ENCODE results near the gene TRPM5.

The TRPM5 gene

DNA sequence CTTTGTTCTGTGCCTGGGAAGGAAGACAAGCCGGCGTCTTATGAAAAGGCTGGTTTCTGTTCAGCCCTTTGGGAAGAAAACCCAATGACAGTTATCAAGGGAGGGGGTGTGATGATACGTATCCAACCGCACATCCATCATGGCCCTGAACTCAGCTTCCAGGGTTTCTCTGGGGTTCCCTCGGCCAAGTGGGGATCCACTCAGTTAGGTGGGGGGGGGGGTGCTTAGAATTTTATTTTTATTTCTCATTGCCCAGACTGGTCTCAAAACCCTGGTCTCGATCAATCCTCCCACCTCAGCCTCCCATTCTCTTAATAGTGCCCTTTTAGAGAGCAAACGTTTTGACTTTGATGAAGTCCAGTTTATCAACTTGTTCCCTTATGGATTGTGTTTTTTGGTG, 26.2 kb upstream of the TRPM5 start:
- no peak for DNase-seq

DNA sequence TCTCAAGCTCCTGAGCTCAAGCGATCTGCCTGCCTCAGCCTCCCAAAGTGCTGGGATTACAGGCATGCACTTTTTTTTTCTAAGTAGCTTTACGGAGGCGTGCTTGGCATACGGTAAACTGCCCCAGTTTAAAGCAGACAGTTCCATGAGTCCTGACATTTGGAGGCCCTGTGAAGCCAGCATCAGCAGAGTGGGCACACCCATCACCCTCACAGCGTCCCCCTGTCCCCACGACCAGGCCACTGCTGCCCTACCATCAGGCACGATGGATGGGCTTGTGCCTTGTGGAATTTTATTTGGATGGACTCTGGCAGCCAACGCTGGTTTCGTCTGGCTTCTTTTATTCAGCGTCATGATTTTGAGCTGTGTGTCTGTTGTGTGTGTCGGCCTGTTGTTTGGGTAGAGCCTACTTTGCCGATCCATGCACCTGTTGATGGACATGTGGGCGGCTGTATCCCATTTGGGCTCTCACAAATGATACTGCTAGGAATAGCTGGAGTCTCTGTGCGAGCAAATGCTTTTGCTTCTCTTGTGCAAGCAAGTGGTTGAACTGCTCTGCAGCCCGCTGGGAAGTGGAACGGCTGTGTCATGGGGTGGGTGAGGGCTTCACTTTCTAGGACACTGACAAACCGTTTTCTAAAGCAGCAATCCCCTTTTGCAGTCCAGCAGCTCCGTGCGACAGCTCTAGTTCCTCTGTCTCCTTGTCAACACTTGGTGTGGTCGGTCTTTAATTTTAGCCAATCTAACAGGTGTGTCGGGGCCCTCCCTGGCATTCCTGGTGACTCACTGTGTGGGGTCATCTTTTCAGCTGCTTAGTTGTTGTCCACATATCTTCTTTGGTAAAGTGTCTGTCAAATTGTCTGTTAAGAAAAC, 24.3 kb upstream of the TRPM5 start:
- no peak for DNase-seq

DNA sequence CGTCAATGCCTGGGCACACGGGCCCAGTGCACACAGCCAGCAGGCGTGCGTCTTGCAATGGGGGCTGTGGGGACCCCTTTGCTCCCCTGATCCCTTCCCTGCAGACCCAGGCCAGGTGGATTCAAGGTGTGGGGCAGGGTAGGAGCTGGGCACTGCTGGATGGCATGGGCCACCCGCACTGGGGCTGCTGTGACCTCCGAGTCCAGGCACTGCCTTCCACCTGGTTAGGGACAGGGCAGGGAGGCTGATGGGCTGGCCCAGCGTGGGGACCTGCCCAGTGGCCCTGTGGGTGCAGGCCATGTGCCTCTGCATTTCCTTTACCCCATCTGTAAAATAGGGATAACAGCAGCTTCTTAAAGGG, 23.4 kb upstream of the TRPM5 start:
- DNase-seq: no peak

DNA sequence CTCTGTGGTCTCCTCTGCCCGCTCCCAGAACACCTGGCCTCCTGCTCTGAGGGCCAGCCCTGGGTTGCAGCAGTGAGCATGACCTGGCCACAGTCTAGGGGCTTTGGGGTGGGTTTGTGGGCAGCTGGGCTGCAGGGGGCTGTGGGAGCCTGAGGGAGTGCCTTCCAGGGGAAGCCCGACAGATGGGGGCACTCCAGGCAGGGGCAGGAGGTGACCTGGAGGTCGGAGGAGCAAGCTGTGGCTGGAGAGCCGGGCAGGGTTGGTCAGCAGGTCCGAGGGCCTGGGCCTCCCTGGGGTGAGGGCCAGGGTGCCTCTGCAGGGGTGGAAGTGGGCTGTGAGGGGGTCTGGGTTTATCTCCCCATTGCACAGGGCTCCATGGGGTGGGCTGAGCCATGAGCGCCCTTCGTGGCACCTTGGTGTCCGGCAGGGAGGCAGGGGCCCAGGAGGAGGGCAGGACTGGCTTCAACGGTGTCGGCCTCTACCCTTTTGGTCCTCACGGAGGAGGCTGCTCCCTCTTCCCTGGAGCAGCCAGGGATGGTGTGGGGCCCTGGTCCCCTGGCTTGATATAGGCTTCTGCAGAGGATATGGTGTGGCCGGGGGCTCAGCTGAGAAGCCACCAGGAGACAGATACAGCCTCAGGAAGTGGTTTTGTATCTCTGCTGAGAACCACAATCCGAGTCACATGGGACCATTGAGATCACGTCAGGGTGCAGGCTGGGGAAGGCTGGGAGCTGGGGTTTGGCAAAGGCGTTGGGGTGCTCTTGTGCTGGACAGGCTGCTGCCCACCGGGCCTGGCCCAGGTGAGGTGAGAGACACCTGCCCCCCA, 22.8 kb upstream of the TRPM5 start:
- no peak for DNase-seq

DNA sequence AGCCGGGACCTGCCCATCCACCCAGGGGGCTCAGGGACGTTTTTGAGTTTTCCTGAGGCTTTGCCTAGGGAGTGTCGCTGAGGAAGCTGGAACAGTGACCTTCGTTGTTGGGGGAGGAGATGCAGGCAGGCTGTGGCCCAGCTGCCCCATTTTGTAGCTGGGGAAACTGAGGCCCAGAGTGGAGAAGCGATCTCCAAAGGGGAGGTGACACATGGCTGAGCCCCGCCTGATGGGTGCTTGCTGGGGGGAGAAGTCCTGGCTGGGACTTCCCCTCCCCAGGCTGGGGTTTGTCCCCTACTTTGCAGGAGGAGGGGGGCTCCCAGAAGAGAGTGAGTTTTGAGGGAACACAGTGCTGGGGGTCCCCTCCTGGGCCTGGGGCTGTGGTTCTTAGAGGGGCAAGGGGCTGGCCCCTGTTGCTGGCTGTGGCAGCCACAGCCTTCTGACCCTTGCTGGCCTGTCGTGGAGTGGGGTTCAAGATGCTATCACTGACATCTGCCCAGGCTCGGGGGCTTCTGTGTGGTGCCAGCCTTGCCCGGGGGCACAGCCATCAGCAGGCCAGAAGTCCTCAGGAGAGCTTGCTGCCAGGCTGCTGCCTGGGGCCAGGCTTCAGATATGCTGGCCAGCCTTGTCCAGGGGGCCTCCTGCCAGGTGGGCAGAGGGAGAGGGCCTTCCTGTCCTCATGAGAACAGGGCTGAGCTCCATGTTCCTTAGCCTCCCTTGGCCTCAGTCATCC, 21.9 kb upstream of the TRPM5 start:
- no peak for DNase-seq

DNA sequence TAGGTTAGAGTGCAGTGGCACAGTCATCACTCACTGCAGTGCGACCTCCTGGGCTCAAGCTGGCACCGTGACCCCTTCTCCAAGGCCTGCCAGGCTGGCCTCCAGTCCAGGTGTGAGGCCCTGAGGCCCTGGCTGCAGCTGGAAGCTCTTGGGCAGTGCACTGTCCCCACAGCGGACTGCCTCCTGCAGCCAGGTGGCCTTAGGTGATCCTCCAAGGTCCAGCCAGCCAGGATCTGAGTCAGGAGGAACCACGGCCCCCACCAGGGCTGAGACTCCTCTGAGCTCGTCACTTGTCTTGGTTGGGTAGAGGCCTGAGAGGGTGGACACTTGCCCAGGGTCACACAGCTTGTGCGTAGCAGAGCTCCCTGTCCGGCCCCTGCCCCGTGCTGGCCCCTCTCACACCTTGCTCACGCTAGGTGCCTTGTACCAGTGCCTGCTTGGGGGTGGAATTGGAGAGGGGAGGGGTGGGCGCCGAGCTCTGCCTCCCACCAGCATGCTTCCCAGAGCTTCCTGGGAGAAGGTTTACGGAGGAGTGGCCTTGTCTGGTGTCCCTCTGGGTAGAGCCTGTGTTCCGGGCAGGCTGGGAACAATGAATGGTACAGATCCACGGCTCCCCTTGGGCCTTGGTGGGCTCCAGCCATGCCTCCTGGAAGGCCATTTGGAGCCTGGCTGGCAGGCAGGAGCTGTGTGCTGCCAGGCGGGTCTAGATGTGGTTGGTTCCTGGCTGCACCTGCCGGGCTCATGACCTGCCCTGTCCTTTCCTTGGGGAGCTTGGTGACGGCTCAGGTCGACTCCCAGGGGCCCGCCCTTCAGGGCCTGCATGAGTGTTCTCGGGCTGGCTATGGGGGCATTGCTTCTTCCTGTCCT, 21.1 kb upstream of the TRPM5 start:
- DNase-seq: no peak

DNA sequence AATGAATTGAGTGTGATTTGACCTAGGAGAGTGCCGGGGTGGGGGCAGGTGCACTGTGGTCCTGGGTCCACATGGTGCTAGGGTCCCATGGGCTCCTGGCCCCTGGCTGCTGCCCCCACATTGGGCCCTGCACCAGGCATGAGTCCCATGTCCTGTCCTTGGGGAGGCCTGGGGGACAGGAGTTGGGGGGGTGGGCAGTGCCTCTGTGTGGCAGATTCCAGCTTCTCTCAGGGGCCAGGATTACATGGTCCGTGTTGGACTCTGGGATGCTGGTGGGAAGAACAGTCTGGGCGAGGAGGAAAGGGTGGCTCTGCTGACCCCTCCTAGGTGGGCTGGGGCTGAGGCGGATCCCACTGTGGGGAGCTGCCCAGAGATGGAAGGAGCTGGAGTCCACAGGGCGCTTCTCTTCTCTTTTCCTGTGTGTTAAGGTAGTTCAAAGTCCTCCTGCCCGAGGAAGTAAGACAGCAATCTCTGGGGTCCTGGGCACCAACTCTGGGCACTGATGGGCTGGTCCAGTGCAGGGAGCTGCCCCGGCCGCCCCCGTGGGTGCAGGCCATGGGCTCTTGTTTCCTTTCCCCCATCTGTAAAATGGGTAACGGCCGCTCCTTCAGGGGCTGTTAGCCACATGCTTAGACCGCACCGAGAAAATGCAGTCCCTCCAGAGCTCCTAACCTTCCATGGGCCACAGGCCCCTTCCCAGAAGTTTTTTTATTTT, 20.3 kb upstream of the TRPM5 start:
- DNase-seq: no peak

DNA sequence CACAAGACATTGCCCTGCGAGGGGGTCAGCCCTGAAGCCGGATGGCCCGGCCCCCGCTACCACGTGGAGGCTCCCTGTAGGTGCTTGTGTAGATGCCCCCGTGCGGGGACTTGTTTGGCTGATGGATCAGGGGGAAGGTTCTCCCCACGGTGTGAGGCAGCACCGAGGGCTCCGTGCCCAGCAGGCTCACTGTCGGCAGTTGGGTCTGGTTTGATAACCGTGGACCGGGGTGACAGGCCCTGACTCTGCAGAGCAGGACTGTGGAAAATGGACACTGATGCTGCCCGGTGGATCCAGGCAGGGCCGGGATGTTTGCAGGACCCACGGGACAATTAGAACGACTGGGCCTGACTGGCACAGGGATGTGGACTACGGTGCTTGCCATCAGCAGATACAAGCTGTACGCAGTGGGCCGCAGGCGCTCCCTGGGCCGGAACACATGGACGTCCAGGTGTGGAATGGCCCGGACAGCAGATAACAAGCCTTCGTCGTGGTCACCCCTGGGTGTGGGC, 19.5 kb upstream of the TRPM5 start:
- no peak for DNase-seq

DNA sequence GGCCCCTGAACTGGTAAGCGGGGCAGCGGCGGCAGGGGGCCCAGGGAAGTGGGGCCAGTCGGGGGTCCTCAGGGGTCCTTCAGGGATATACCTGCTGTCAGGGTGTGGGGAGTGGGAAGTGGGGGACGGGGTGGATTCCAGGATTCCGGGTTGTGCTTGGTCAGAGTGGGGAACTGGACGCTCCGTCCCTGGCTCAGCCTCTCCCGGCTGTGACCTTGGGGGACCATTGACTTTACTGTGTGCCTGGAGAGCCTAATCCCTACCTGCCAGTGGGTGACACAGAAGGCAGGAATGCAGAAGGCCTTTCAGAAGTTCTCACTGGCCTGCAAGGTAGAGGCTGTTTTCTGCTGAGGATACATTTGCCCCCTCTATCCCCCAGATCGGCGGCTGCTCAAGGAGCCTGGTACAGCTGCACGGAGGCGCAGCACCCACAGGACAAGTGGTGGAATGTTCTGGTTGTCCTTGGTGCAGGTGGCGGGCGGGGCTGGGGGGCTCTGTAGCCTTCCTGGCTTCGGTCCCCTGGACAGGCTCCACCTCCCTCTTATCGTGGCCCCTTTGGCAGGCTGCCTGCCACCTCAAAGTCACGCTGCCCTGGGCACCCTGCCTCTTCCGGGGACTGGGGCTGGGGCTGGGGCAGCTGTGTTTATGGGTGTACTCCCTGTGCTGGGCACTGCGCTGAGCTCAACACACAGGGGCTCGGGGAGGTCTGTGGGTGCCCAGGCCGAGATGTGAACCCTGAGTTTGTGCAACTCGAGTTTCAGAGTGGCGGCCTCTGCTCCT, 18.9 kb upstream of the TRPM5 start:
- no peak for DNase-seq

DNA sequence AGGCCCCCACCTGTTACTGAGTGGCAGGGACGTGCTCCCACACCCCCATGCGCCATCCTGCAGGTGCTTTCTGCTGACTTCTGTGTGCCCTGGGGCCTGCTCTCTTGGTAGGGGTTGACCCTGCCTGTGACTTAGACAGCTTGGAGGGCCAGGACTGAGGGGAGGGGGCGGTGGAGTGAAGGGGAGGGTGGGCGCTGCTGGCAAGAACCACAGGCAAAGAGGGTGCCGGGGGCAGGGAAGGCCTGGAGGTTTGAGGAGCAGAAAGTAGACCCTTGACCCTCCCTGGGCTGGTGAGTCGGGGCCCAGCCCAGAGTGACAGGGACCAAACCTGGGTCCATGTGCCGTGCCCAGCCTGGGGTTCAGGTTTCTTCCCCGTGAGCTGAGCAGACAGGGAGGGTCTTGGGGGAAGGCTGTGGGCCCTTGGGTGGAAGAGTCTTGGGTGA, 18.2 kb upstream of the TRPM5 start:
- no peak for DNase-seq

DNA sequence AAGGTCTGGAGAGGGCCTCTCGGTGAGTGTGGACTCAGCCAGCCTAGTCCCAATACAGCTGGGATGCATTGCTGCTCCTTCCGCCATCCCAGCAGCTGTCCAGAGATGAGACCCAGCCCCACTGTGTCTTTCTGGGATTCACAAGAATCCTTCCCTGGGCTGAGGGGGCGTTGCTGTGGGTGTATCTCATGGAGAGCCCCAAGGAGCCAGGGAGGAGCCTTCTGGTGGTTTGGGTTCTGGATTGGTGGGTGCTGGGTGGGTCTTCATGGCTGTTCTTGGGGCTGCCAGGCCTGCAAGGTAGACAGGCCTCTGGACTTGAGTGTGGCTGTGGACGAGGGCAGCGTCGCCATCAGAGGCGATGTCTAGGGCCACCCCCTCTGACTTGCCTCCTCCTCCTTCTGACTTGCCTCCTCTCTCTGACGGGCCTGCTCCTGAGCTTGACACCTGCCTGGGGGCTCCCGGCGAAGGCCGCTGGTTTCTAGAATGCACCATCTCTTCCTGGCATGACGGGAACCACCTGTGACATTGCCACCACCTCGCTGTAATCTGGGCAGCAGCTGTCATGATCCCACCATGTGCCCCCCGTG, 17.7 kb upstream of the TRPM5 start:
- no peak for DNase-seq

DNA sequence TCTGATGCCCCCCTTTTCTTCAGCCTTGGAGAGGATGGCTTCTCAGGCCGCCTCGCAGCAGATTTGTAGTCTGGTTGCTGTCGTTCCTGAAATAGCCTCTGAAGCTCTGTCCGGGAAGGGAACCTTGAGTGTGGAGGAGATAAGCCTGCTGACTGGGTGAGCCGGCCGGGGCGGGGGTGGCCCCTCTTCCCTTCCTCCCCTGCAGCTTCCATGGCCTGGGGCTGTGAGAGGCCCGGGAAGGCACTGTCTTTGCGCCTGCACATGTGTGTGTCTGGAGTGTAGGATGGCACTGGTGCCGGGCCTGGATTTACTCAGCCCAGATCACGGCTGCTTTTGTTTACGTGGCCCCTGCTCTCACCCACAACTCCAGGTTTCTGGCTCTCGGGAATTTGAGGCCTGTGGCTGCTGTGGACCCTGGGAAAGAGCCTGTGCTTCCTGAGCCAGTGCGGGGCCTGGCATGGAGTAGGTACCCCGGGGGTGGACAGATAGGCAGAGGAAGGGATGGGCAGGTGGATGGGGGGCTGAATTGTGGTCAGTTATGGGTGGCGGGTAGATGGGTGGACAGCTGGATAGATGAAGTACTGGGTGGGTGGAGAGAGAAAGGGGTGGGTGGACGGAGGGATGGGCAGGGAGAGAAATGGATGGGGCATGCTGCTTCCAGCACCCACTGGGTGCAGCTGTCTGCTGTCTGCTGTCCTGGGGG, 17.1 kb upstream of the TRPM5 start:
- no peak for DNase-seq

DNA sequence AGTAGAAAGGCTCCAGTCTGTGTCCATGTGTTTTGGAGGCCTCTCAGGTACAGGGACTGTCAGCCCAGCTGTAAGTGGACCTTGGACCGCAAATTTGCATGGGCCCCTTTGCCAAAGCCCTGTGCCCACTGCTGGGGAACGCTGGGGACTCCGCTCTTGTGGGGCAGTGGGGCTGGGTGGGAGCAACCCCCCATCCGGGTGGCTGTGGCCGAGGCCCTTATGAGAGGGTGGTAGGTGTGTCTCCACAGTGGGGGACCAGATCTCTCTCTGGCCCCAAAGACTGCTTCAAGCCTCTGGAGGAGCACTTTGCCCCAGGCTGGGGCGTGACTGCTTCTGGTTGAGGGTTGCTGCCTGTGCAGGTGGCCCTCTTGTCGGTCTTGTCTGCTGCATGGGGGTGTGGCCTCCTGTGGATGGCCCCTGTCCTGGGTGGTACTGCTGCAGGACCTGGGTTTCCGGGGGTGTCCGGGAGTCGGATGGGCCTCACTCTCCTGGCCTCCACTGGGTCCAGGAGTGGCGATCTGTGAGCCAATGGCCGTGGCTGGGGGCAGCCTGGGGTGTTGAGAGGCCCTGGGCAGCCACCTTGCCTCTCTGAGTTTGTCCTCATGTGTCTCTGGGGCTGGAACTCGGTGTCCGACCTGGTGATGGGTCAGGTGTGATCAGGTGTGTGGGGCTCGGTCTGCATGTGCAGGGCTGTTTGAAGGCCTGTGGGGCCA, 16.4 kb upstream of the TRPM5 start:
- DNase-seq: no peak

DNA sequence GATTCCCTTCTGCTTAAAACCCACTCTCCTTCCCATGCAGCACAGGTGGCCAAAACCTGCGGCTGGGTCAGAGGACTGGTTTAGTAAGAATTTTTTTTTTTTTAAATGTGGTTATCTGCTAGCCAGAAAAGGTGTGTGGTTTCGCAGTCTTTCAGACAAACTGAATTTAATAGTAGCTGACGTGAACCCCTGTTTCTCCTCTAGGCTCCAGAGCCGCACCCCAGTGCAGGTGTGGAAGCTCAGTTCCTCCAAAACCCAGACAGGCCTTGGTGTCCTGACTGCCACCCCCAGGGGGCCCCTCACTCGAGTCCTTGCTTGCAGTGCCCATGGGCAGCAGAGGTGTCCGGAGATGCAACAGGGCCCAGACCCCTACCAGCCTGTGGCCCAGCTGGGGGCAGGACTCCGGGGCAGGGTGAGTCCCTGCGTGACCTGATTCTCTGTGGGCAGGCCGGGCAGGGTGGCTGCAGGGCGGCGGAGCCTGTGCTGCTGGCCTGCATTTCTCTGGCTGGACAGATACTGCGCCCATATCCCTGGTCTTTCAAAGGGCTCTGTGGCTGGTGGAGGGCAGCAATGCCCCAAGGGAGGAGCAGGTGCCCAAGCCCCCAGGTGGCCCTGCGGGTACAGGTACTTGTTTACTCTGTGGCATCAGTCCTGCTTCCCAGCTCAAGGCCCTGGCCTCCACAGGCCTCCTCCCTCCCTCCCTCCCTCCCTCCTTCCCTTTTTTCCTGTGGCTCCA, 15.7 kb upstream of the TRPM5 start:
- no peak for DNase-seq

DNA sequence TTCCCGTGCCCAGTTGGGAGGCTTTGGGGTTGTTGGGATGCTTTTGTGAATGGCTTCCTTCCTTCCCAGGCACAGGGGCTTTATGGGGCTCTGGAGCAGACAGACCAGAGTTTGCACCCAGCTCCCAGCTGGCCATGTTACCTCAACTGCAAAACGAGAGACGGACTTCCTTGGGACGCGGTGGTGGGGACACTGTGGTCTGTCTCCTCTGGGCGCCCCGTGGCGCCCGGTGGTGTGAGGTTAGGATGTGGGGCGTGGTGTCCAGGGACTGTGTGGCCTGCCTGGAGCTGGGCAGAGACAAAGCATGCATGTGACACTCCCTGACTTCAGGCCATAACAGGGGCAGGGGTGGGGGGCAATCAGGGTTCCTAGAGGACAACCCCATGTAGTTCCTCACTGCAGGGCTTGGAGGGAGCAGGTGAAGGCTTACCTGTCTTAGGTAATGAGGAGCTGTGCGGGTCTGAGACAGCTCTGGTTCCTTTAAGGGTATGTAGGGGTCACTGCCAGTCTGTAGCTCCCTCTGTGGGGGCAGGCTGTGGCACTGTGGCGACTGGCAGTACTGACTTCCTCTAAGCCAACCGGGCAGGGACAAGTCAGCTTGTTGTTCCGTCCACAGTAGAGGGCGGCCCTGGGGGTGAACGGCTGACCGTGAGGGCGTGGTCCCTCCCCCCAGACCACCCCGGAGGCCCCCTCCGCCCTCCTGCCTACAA, 14.9 kb upstream of the TRPM5 start:
- no peak for DNase-seq

DNA sequence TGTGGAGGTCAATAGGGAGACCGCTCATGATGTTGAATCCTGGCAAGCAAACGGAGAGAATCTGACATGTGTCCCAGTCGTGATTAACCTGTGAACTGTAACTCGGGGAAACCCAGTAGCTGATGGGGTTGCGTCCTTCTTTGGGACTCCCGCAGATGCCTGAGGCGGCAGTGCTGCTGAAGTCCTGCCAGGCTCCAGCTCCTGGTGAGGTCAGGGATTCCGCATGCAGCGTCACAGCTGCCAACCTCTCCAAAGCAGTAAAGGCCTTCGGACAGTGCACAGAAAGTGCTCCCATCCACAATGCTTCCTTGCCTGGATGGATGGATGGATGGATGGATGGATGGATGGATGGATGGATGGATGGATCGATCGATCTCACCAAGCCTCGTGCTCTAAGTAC, 14.0 kb upstream of the TRPM5 start:
- DNase-seq: no peak

DNA sequence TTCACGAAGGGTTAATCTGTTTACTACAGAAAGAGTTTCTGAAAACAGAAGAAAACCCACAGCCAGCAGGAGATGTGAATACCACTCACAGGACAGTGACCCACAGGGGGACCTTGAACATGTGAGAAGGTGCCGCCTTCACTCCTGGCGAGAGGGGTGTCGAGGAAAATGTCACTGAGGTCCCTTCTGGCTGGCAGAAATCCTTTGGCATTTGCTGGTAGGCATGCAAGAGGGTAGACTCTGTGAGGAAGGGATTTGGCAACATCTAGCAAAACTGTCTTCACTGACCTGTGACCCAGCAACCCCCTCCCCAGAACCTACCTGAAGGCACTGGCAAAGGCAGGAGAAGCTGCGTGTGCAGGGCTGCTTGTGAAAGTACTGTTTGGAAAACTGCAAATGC, 9.1 kb upstream of the TRPM5 start:
- DNase-seq: no peak

Measured in NCI-H524 treated with DMSO at 0.1 percent for 48 hours (cell line).